CD4-positive, alpha-beta memory T cell (primary cell): Measurements from ENCODE around the gene B4GALT6. TPM values are rescaled to one million over a fixed set of nuclear protein-coding genes. Genes with fewer than 3 reads are reported as not detected.

ENCODE experiments used
- polyA plus RNA-seq, 2 donors: library from polyadenylated mRNA; unstranded; fragments of 300-500 nt; fragmentation: Illumina TruSeq; gene quantifications; one replicate each; pipeline ENCODE4 v1.2.3, GENCODE V29; 2021
- total RNA-seq, 2 experiments: library from RNA; stranded (reverse); gene quantifications; one replicate each; pipeline ENCODE4 v1.2.3, GENCODE V29; 2021

B4GALT6 gene
- total and polyA plus RNA-seq, 4 experiments from 2014 or later = 0.67 to 0.94 TPM; not detected in 2

Other genes starting within 250 kb of the B4GALT6 start
- not detected for gene DSG3, start 236.8 kb downstream of the B4GALT6 start, total RNA-seq
- gene DSG3, start 236.8 kb downstream of the B4GALT6 start, polyA plus RNA-seq = under 1 TPM in 1 of 2 donors, not detected in 1; 0.03 TPM
- not detected for gene DSG2, start 186.4 kb downstream of the B4GALT6 start, total RNA-seq
- gene DSG2, start 186.4 kb downstream of the B4GALT6 start, polyA plus RNA-seq = not detected
- not detected for gene TTR, start 92.7 kb downstream of the B4GALT6 start, total RNA-seq
- gene TTR, start 92.7 kb downstream of the B4GALT6 start, polyA plus RNA-seq = not detected
- gene SLC25A52, start 76.3 kb upstream of the B4GALT6 start, total RNA-seq = not detected
- not detected for gene SLC25A52, start 76.3 kb upstream of the B4GALT6 start, polyA plus RNA-seq